AG09319 (cell line): Measurements from ENCODE around the gene MDH1.

Experiments used
- DNase-seq: peaks from one replicate; pipeline ENCODE4 v3.0.0-alpha.2; 2010; ENCODE audit warnings: low read depth; ENCODE audit errors: extremely low read depth
- TF ChIP-seq, protein P1 (sequence below): IDR thresholded peaks from 2 replicates; pipeline ENCODE4 v1.5.1; 2011; ENCODE audit warnings: low read depth, mild to moderate bottlenecking, inconsistent platforms, low read length, moderate library complexity

The MDH1 gene

DNA sequence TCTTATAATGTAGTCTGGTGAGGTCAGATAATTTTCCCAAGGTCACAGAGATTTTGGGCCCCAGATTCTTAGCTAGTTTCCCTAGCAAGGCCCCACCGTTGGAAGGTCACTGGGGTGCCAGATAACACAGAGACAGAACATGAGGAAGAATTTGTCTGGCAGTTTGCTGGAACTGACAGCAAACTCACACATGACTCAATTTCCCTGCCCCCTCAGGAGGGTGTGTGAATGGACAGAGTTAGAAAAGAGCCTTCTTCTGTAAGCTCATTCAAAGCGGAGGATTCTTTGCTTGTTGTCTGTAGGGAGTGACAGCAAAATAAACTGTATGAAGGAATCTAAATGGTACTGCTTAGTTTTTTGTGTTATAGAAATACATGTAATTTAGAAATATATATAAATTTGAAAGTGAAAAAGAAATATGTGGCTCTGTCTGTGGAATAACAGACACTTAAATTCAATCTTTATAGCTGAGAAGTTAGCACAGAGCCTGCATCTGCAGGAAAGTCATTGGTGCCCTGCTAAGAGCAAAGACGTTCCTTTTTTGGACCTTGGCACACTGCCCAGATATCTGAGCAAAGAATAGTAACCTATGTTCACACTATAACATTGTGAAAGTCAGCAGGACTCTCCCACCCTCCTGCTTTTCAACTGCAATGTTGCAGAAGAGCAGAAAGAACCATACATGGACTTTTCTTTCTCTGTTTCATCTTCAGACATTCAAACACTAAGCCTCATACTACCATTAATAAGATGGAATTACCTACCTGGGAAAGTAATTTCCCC is 2.1 kb downstream of the MDH1 start:
- no peak for DNase-seq
- TF ChIP-seq, protein P1, sequence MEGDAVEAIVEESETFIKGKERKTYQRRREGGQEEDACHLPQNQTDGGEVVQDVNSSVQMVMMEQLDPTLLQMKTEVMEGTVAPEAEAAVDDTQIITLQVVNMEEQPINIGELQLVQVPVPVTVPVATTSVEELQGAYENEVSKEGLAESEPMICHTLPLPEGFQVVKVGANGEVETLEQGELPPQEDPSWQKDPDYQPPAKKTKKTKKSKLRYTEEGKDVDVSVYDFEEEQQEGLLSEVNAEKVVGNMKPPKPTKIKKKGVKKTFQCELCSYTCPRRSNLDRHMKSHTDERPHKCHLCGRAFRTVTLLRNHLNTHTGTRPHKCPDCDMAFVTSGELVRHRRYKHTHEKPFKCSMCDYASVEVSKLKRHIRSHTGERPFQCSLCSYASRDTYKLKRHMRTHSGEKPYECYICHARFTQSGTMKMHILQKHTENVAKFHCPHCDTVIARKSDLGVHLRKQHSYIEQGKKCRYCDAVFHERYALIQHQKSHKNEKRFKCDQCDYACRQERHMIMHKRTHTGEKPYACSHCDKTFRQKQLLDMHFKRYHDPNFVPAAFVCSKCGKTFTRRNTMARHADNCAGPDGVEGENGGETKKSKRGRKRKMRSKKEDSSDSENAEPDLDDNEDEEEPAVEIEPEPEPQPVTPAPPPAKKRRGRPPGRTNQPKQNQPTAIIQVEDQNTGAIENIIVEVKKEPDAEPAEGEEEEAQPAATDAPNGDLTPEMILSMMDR, result no peak

DNA sequence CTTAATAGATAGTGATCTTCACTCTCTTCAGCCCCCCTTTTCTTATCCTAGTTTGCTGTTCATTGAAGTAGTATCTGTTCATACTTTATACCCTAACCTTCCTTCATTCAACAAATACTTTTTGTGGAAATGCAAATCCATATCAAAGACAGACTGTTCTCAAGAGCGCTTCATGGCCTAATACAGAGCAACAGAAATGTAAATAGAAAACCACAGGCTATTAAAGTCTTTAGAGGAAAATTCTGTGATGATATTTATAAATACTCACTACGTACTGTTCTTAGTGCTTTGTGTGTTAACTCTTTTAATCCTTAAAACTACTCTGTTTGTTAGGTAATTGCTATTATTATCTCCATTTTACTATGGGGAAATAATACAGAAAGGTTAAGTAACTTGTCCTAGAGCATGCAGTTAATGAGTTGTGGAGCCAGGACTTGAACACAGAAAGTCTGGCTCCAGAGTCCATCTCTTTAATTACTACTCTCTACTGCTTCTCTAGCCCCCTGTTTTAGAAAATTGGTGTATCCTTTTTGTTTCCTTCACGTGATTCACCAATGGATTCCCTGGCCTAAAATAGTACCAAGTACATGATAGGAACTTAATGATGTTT is 2.9 kb downstream of the MDH1 start:
- DNase-seq, result no peak
- TF ChIP-seq, protein P1, result no peak

DNA sequence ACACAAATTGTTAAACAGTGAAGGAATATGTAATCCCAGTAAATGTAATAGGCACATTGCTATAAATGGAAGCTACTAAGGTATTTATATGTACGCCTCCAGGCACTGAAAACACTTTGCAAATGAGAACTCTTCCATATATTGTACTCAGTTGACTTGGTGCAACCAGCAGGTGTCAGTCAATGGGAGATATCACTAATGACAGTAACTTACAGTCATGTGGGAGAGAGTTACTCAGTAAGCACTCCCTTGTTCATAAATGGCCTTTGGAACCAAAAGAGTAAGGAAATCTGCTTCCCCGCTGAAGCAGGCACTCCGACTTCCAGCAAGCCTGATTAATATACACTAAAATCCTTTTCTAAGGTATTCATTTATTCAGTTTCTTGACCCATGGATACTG is 5.9 kb downstream of the MDH1 start:
- TF ChIP-seq, protein P1, result no peak
- DNase-seq, result no peak

DNA sequence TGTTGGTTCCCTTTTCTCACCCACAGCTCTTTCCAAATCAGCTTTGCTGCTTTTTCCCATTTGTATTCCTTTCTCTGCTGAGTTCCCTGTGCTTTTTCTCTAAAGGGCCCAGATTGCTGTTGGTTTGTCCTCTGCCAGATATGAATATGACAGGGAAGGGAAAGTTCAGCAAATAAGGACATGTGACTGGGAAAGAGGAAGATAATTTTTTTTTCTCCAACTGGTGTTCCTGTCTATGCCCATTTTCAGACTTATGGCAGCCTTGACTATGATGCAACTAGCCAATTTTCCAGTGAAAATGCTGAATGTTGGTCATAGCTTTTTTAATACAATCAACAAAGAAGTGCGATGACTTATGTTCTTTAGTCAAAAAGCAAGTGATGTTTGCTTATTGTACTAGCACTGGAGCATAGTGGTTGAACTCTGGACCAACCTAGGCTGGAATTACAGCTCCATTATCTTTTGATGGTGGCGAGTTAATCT is 7.7 kb downstream of the MDH1 start:
- DNase-seq, result no peak
- TF ChIP-seq, protein P1, result no peak

DNA sequence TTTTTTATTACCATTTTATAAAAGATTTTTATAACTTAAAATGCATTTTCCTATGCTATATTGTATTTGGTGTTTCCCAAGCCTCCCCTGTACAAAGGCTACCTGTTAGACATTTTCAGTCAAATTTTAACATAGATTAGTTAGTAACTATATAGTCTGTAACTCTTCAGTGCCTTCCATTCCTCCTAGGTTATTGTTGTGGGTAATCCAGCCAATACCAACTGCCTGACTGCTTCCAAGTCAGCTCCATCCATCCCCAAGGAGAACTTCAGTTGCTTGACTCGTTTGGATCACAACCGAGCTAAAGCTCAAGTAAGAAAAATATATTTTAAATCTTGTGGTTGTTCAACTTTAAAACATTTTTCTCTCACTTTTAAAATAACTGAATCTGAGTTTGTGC is 10.2 kb downstream of the MDH1 start:
- TF ChIP-seq, protein P1, result no peak
- DNase-seq, result no peak

DNA sequence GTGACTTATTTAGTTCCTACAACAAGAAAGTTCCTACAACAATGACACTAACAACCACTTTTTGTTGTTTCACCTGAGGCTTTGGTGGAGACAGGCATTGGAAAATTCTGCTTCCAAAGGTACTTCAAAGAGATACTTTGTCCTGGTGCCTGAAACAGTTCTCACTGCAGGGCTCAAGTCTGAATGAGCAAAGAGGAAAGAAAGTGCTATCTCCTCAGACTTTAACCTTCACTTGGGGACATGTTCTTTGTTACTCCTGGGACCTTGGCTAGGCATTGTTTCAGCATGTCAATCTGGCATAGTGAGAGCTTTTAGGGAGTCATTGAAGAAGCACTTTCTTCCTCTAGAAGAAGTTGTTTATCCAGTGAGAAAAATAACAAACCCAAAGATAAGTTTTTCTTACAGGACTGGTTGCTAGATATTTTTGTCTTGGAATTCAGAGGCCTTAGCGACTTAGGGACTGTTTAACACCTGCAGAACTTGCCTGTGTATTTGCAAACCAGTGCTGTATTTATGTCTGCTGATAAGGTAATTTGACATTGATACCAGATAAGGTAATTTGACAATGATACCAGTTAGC is 12.2 kb downstream of the MDH1 start:
- TF ChIP-seq, protein P1, result no peak
- DNase-seq, result no peak

DNA sequence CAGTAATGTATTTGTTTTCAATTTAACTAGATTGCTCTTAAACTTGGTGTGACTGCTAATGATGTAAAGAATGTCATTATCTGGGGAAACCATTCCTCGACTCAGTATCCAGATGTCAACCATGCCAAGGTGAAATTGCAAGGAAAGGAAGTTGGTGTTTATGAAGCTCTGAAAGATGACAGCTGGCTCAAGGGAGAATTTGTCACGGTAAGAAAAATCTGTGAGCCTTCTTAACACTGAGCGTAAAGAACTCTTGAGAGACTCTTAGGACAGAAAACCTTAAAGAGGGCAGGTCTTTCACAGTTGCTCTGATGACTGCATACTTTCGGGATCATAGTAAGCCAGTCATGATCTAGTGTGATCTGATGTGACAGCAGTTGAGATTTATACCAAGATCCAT is 15.9 kb downstream of the MDH1 start:
- no peak for DNase-seq
- TF ChIP-seq, protein P1, result no peak

DNA sequence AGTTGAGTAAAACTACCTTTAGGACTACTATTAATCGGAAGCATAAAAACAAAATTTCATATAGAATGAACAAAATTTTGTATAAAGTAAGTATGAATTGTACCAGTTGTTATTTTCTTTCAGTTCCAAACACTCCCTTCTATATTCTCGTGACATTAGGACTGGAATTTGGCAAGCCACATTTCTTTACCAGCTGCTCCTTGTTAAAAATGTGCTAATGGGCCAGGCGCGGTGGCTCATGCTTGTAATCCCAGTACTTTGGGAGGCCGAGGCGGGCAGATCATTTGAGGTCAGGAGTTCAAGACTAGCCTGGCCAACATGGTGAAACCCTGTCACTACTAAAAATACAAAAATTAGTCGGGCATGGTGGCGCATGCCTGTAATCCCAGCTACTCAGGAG is 20.1 kb downstream of the MDH1 start:
- DNase-seq, result peak; percentile 18
